VCaP (cell line): Measurements from ENCODE around the gene GSK3A.

ENCODE experiments used
- H3K27ac ChIP-seq: fragments of 450-650 bp; 2 replicates; pipeline ENCODE4 v1.5.1; 2017
- CTCF ChIP-seq: fragments of 450-650 bp; conservative IDR thresholded peaks from 2 replicates; pipeline ENCODE4 v1.5.1; 2017; ENCODE audit warnings: mild to moderate bottlenecking, moderate library complexity

GSK3A gene

GRCh38 chr19:42232435-42232834, 10.0 kb downstream of the GSK3A start:
- no peak for TF ChIP-seq CTCF
- no peak overlapping the region for H3K27ac ChIP-seq

- no peak overlapping the region for H3K27ac ChIP-seq
- TF ChIP-seq CTCF = no peak
Observed at GRCh38 chr19:42230571-42230970, 11.8 kb downstream of the GSK3A start.

- no peak overlapping the region for H3K27ac ChIP-seq
- no peak for TF ChIP-seq CTCF
Observed at GRCh38 chr19:42229855-42230351, 12.5 kb downstream of the GSK3A start.

GRCh38 chr19:42229301-42229854, 13.0 kb downstream of the GSK3A start:
- TF ChIP-seq CTCF = no peak
- H3K27ac ChIP-seq = no peak overlapping the region

- no peak overlapping the region for H3K27ac ChIP-seq
- no peak for TF ChIP-seq CTCF
Observed at GRCh38 chr19:42228641-42229040, 13.8 kb downstream of the GSK3A start.

- H3K27ac ChIP-seq = no peak overlapping the region
- TF ChIP-seq CTCF = no peak
Observed at GRCh38 chr19:42226886-42227285, 15.5 kb downstream of the GSK3A start.

GRCh38 chr19:42225718-42226292, 16.6 kb downstream of the GSK3A start:
- no peak for TF ChIP-seq CTCF

More at GRCh38 chr19:42225718-42226292, 16.6 kb downstream of the GSK3A start:
- no peak overlapping the region for H3K27ac ChIP-seq
